Motor neuron (in vitro differentiated cells): Measurements from ENCODE around the gene TEC. TPM values are rescaled to one million over a fixed set of nuclear protein-coding genes. Genes with fewer than 3 reads are reported as not detected.
"Not testable (repeated sequence)": the region's sequence is repeated elsewhere in the genome, so short reads cannot be mapped to it uniquely, and the experiment has no call there.

Experiments used
- ATAC-seq, 8 experiments: fragments of 200-7000 bp; cut with Tn5 transposase; replicated peaks in 6 of 8; 2 replicates each; pipeline ENCODE4 v1.8.0; 2021; ENCODE audit warnings: mild to moderate bottlenecking in 8 of 8, moderate library complexity in 8 of 8
- H3K27ac ChIP-seq, 2 donors: fragments of 250-450 bp; sonication (Bioruptor Pico); 2 replicates each; pipeline ENCODE4 v1.9.0; 2021; ENCODE audit warnings: antibody characterized with exemption in 2 of 2, mild to moderate bottlenecking in 2 of 2, moderate library complexity in 1 of 2
- H3K4me1 ChIP-seq, 2 donors: fragments of 250-450 bp; sonication (Bioruptor Pico); replicated peaks in 1 of 2; 2 replicates each; pipeline ENCODE4 v1.6.1; 2021; ENCODE audit warnings: antibody characterized with exemption in 2 of 2, mild to moderate bottlenecking in 2 of 2, moderate library complexity in 1 of 2
- H3K4me3 ChIP-seq, 5 donors: fragments of 250-450 bp; sonication (Bioruptor Pico); 2 replicates each; pipeline ENCODE4 v1.9.0; 2021; ENCODE audit warnings: antibody characterized with exemption in 5 of 5, mild to moderate bottlenecking in 5 of 5, moderate library complexity in 4 of 5
- WGBS, 10 experiments: fragments of 450-650 bp; shearing (Covaris generic); methylation state at CpG; one replicate each; pipeline ENCODE4 v1.0.0; 2022; 5-methylcytosine and 5-hydroxymethylcytosine counted together
- in situ Hi-C, 9 experiments: fragments of 400-800 bp; cut with MboI; loops; one replicate each; pipeline ENCODE4 v1.15.0; 2021; ENCODE audit warnings: low sequenced_read_pairs in 9 of 9, low pct_unique_long_range_greater_than_20kb in 2 of 9; ENCODE audit not compliant: unreplicated experiment in 9 of 9
- total RNA-seq, 8 experiments: library from RNA; unstranded; fragments of 300-600 nt; gene quantifications; 2 replicates each; pipeline versions ENCODE4 v1.2.3 to v1.2.4, GENCODE V29; 2022

TEC gene
- total RNA-seq, 8 experiments from 2014 or later: 0.05 to 3.4 (median 0.61) TPM

DNA sequence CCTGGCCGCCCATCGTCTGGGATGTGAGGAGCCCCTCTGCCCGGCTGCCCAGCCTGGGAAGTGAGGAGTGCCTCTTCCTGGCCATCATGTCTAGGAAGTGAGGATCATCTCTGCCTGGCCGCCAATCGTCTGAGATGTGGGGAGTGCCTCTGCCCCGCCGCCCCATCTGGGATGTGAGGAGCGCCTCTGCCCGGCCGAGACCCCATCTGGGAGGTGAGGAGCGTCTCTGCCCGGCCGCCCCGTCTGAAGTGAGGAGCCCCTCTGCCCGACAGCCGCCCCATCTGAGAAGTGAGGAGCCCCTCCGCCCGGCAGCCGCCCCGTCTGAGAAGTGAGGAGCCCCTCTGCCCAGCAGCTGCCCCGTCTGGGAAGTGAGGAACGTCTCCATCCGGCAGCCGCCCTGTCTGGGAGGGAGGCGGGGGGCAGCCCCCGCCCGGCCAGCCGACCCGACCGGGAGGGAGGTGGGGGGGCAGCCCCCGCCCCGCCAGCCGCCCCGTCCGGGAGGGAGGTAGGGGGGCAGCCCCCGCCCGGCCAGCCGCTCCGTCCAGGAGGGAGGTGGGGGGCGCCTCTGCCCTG is 22.7 kb upstream of the TEC start:
- in situ Hi-C loops, ATAC-seq: not testable (repeated sequence)
- no CpG with 5 or more reads among the region's 40 CpGs for WGBS, 10 experiments

DNA sequence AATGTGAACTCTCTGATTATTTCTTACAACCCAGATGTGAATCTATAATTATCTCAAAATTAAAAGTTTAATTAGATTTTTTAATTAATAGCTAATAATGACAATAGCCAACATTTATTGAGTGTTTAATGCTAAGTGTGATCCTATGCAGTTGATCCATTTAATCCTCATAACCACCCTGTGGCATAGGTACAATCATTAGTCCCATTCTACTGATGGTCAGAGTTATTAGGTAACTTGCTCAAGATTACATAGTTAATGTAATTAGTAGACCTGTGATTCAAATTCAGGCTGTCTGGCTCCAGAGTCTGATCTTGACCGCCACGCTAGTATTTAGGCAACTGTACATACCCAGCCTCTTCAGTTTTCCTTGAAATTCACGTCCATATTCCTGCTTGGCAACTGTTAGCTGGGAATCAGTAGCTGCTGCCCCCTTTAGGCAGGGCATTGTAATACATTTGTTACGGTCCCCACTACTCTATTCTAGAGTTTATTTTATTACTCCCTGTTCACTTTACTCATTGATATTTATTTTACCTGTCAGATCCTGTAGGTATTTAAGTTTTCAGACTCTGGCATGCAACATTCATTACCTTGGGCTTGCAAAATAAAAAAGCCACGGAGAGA is 20.6 kb upstream of the TEC start:
- WGBS, 10 experiments: 15 to 100% (median 76%) methylated on average over 1 to 5 of the region's 5 CpGs
- Histone ChIP-seq H3K27ac (no peak overlapping the region), H3K4me3 (no peak overlapping the region), H3K4me1 (no peaks in the 10 kb centered on the region)
- in situ Hi-C loops: no loop called here
- peak in 1 of 8 experiments; percentile 51 for ATAC-seq

More for the DNA sequence above, 22.7 kb upstream of the TEC start:
- not testable (repeated sequence) for H3K27ac ChIP-seq, H3K4me1 ChIP-seq, H3K4me3 ChIP-seq

DNA sequence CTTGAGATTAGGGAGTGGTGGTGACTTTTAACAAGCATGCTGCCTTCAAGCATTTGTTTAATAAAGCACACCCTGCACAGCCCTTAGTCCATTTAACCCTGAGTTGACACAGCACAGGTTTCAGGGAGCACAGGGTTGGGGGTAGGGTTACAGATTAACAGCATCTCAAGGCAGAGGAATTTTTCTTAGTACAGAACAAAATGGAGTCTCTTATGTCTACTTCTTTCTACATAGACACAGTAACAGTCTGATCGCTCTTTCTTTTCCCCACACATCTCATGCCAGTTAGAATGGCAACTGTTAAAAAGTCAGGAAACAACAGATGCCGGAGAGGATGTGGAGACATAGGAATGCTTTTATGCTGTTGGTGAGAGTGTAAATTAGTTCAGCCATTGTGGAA is 16.4 kb upstream of the TEC start:
- in situ Hi-C loops, H3K27ac ChIP-seq, H3K4me3 ChIP-seq, ATAC-seq, H3K4me1 ChIP-seq: not testable (repeated sequence)
- 100% methylated on average over 1 to 2 of the region's 2 CpGs; no CpG with 5 or more reads in 7 of the 10 experiments for WGBS, 10 experiments

DNA sequence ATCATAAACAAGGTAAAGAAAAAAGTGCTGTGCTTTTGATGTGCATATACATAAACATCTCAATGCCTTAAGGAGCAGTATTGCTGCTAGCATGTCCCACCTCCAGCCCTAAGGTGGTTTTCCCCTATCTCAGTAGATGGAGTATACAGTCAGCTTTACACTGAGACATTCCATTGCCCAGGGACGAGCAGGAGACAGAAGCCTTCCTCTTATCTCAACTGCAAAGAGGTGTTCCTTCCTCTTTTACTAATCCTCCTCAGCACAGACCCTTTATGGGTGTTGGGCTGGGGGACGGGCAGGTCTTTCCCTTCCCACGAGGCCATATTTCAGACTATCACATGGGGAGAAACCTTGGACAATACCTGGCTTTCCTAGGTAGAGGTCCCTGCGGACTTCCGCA is 16.0 kb upstream of the TEC start:
- WGBS, 10 experiments: 50% methylated on average over 4 of the region's 5 CpGs; no CpG with 5 or more reads in 9 of the 10 experiments
- not testable (repeated sequence) for ATAC-seq

DNA sequence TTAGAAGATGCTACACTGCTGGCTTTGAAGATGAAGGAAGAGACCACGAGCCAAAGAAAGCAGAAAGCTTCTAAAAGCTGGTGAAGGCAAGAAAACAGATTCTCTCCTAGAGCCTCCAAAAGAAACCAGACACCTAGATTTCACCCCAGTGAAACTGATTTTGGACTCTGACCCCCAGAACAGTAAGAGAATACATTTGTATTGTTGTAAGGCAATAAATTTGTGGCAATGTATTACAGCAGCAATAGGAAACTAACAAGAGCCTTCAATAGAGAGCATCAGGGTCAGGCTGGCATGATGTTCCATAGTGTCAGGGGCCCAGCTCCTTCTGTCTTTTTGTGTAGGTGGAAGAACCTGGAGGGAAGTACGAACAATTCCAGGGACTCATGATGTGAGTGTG is 6.0 kb upstream of the TEC start:
- WGBS, 10 experiments: 45 to 87% (median 72%) methylated on average over 1 to 2 of the region's 2 CpGs; no CpG with 5 or more reads in 1 of the 10 experiments
- in situ Hi-C loops: no loop called here
- Histone ChIP-seq H3K4me3 (no peak overlapping the region), H3K4me1 (no peaks in the 10 kb centered on the region), H3K27ac (no peak overlapping the region)
- ATAC-seq: no peak

More for the DNA sequence above, 16.0 kb upstream of the TEC start:
- H3K4me1 ChIP-seq, H3K27ac ChIP-seq, in situ Hi-C loops, H3K4me3 ChIP-seq: not testable (repeated sequence)

- in situ Hi-C loops: no loop called here
- H3K4me1 ChIP-seq: peaks cover 0 to 3% of the 10 kb centered on the region in 2 donors
- no peak overlapping the region for H3K4me3 ChIP-seq
- H3K27ac ChIP-seq: no peak overlapping the region
- peak in 3 of 8 experiments; percentile 78 to 90 (median 89) for ATAC-seq
- WGBS, 10 experiments: 0 to 82% (median 50%) methylated on average over 1 to 3 of the region's 3 CpGs
These were observed 5.6 kb upstream of the TEC start for GRCh38 chr4:48275247-48275646.

DNA sequence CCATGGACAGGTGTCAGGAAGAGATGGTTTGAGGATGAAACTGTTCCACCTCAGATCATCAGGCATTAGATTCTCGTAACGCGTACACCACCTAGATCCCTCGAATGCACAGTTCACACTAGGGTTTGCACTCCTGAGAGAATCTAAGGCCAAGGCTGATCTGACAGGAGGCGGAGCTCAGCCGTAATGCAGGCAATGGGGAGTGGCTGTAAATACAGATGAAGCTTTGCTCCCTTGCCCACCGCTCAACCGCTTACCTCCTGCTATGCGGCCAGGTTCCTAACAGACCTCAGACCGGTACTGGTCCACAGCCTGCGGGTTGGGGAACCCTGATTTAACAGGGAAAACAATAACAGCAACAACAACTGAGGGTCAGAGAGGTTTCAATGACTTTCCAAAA is 2.0 kb upstream of the TEC start:
- H3K4me1 ChIP-seq: peaks cover 3% of the 10 kb centered on the region in 2 donors
- 94 to 100% (median 98%) methylated on average over 1 to 10 of the region's 11 CpGs; no CpG with 5 or more reads in 3 of the 10 experiments for WGBS, 10 experiments

DNA sequence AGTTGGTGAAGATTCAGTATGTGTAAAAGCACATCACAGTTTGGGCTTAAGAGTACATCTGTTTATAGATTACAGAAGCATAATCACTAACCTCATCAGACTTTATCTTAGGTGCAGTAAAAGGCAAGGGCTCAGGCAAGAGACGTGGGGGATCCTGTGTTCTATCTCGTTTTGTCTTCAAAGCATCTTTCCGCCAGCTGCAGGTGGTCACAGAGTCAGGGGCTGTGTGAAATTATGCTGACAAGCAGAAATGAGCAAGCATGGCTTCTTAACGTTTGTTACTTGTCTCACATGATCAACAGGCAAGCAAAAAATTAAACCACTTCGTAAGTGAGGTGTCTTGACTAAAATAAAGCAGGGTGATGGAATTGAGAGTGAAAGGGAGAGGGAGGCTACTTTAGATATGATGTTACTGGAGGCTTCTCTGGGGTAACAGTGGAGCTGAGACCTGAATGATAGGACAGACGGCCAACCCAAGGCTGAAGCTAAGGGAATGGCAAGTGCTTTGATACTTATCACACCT is 1.4 kb upstream of the TEC start:
- Histone ChIP-seq H3K27ac (no peak overlapping the region), H3K4me1 (peaks cover 3% of the 10 kb centered on the region in 2 donors), H3K4me3 (no peak overlapping the region)
- WGBS, 10 experiments: 28 to 96% (median 91%) methylated on average over 2 to 5 of the region's 6 CpGs; no CpG with 5 or more reads in 2 of the 10 experiments
- in situ Hi-C loops: no loop called here
- ATAC-seq: no peak

More for the DNA sequence above, 2.0 kb upstream of the TEC start:
- in situ Hi-C loops: no loop called here
- no peak overlapping the region for H3K27ac ChIP-seq
- no peak for ATAC-seq
- no peak overlapping the region for H3K4me3 ChIP-seq

DNA sequence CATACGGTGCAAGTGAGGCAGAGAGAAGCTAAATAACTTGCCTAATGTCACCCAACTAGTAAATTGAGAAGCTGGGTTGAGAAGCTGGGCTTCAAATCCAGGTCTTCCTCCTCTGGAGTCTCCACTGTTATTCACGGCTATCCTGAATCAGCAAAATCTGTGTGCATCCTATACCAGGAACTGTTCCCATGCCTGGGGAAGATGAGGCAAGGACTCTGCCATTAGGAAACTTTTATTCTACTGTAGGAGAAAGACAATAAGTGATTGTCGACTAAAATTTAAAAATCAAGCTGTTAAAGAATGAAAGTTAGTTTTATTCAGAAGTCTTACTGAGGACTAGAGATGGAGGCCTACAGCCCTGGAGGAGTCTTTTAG is 872 bp upstream of the TEC start:
- 76 to 100% (median 88%) methylated on average over 1 to 3 of the region's 3 CpGs; no CpG with 5 or more reads in 3 of the 10 experiments for WGBS, 10 experiments
- in situ Hi-C loops: no loop called here
- Histone ChIP-seq H3K4me3 (no peak overlapping the region), H3K27ac (no peak overlapping the region), H3K4me1 (peaks cover 3% of the 10 kb centered on the region in 2 donors)
- no peak for ATAC-seq

DNA sequence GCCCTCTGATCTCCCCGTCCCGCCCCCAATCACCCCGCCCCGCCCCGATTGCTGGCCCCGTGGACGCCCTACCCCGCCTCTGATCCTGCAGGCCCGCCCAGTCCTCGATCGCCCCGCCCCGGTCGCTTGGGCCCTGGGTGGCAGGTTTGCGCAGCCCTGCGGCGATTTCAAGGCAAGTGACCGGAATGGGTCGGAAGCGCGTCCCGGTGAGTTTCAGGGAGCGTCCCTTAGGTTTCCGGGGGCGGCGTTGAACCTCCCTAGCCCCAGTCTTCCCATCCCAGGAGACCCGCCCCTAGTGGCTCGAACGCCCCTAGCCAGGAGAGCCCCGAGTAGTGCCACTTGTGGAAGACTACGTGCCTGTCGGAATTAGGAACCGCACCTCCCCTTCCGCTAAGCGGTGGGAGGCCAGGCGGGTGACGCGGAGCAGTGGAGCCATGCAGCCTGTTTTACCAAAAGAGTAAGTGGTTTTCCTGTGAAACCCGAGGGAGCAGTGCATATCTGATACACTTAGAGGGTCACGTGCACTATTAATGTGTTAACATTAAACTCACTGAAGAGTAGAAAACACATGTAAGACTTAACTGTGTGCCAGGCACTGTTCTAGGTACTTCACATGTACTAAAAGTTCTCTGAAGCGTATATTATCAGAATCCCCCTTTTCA is 354 bp upstream of the TEC start:
- peak; percentile 78 to 96 (median 95) for ATAC-seq
- WGBS, 10 experiments: 6 to 33% (median 23%) methylated on average over 2 to 12 of the region's 41 CpGs; no CpG with 5 or more reads in 4 of the 10 experiments
- in situ Hi-C loops: no loop called here
- Histone ChIP-seq H3K4me3 (peak overlapping the region; percentile 51 to 79 (median 60)), H3K4me1 (peaks cover 3% of the 10 kb centered on the region in 2 donors), H3K27ac (no peak overlapping the region)

DNA sequence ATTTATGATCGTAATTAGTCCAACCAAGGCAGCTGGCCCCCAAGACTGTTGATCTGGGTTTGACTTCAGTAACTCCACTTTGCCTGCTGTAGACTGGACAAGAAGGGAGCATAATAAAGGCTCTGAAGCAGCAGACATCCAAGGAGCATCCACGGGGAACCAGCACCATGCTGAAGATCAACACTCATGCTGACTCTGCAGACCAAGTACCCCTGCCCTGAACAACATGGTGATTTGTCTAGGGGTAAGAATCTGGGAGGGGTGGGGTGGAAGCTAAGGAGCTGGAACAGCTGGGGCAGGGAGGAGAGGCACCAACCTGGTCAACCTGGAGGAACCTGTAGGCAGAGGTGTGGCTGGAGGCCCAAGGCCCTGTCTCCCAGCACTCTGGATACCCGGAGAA is 2.1 kb downstream of the TEC start:
- in situ Hi-C loops: no loop called here
- no peak overlapping the region for H3K27ac ChIP-seq
- no peak for ATAC-seq
- WGBS, 10 experiments: 40 to 100% (median 100%) methylated on average over 1 to 3 of the region's 3 CpGs; no CpG with 5 or more reads in 3 of the 10 experiments
- H3K4me3 ChIP-seq: no peak overlapping the region
- peaks cover 3% of the 10 kb centered on the region in 2 donors for H3K4me1 ChIP-seq

DNA sequence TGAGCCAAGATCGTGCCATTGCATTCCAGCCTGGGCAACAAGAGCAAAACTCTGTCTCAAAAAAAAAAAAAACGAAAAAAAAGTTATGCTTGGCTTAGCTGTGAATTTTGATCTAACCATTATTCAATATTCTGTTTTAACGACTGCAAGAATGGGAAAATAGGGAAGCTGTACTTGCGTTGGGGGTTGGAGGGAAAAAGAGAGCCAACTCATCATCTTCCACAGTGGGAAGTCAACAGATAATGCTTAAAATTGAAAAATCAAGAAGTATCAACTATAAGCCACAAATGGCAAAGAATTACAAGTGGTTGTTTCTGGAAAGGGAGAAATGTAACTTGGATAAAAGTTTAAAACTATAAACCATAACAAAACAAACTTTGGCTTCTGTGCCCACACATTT is 2.9 kb downstream of the TEC start:
- Histone ChIP-seq H3K4me3 (no peak overlapping the region), H3K27ac (no peak overlapping the region), H3K4me1 (peaks cover 3% of the 10 kb centered on the region in 2 donors)
- 50 to 95% (median 72%) methylated on average over 1 to 4 of the region's 4 CpGs; no CpG with 5 or more reads in 1 of the 10 experiments for WGBS, 10 experiments
- ATAC-seq: no peak
- in situ Hi-C loops: no loop called here

GRCh38 chr4:48262926-48263325 is 6.7 kb downstream of the TEC start:
- in situ Hi-C loops: no loop called here
- Histone ChIP-seq H3K4me1 (no peaks in the 10 kb centered on the region), H3K4me3 (no peak overlapping the region), H3K27ac (no peak overlapping the region)
- WGBS, 10 experiments: 71 to 100% (median 85%) methylated on average over 1 to 3 of the region's 3 CpGs; no CpG with 5 or more reads in 4 of the 10 experiments
- ATAC-seq: no peak
